ENCODE results near the gene LMOD2. TPM values are rescaled to one million over a fixed set of nuclear protein-coding genes. Genes with fewer than 3 reads are reported as not detected.

The LMOD2 gene
- total RNA-seq, 1 donor from 2014 or later, result not detected

DNA sequence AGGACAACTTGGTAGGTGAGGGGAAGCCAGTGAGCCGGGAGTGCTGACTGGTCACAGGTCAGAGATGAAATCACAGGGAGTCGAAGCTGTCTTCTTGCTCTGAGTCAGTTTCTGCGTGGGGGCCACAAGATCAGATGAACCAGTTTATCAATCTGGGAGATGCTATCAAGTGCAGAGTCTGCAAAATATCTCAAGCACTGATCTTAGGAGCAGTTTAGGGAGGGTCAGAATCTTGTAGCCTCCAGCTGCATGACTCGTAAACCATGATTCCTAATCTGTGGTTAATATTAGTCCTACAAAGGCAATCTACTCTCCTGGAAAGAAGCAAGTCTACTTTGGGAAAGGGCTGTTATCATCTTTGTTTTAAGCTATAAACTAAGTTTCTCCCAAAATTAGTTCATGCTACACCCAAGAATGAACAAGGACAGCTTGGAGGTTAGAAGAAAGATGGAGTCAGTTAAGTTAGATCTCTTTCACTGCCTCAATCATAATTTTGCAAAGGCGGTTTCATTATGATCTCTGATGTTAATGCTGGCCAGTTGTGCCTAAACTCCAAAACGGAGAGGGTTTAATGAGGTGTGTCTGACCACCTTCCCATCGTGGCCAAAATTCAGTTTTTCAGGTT lies 8.4 kb upstream of the LMOD2 start:
- TF ChIP-seq, protein P1, sequence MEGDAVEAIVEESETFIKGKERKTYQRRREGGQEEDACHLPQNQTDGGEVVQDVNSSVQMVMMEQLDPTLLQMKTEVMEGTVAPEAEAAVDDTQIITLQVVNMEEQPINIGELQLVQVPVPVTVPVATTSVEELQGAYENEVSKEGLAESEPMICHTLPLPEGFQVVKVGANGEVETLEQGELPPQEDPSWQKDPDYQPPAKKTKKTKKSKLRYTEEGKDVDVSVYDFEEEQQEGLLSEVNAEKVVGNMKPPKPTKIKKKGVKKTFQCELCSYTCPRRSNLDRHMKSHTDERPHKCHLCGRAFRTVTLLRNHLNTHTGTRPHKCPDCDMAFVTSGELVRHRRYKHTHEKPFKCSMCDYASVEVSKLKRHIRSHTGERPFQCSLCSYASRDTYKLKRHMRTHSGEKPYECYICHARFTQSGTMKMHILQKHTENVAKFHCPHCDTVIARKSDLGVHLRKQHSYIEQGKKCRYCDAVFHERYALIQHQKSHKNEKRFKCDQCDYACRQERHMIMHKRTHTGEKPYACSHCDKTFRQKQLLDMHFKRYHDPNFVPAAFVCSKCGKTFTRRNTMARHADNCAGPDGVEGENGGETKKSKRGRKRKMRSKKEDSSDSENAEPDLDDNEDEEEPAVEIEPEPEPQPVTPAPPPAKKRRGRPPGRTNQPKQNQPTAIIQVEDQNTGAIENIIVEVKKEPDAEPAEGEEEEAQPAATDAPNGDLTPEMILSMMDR (IDR thresholded peaks at IDR 0.05), result no peak
- POLR2A ChIA-PET, result no interaction called here
- Mint-ChIP-seq H3K27me3 (peaks cover 7% of the 10 kb centered on the region), H3K27ac (no peak overlapping the region), H3K36me3 (ENCODE audit: low read depth) (no peaks in the 10 kb centered on the region), H3K4me3 (no peak overlapping the region), H3K9me3 (no peaks in the 10 kb centered on the region), H3K4me1 (no peaks in the 10 kb centered on the region)
- intact Hi-C loops (cut with micrococcal nuclease), result no loop called here
- DNase-seq (no peak), ATAC-seq (ENCODE audit: low read depth) (no peak)
- CTCF ChIA-PET, result no interaction called here

DNA sequence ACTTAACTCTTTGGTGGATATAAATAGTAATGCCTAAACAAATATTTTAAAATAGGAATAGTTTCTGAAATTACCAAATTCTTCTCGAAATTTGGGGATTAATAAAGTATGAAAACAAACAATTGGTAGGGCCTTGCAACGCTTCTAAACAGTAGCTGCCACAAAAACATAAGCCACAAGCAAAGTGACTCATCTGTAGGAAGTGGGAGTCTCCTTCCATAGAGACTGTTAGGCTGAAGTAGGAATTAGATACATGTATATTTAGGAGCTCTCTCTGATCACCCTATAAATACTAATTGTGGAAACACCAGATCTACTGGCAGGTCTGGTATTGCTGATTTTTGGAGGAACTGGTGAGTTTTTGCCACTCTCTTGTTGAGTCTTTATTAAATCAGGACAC lies 5.7 kb upstream of the LMOD2 start:
- DNase-seq (no peak), ATAC-seq (ENCODE audit: low read depth) (no peak)
- intact Hi-C loops (cut with micrococcal nuclease), result no loop called here
- Mint-ChIP-seq H3K4me1 (no peaks in the 10 kb centered on the region), H3K36me3 (ENCODE audit: low read depth) (no peaks in the 10 kb centered on the region), H3K9me3 (no peaks in the 10 kb centered on the region), H3K27ac (no peak overlapping the region), H3K27me3 (peaks cover 4% of the 10 kb centered on the region), H3K4me3 (no peak overlapping the region)
- TF ChIP-seq, protein P1 (IDR thresholded peaks at IDR 0.05), result no peak
- ChIA-PET CTCF (no interaction called here), POLR2A (no interaction called here)

DNA sequence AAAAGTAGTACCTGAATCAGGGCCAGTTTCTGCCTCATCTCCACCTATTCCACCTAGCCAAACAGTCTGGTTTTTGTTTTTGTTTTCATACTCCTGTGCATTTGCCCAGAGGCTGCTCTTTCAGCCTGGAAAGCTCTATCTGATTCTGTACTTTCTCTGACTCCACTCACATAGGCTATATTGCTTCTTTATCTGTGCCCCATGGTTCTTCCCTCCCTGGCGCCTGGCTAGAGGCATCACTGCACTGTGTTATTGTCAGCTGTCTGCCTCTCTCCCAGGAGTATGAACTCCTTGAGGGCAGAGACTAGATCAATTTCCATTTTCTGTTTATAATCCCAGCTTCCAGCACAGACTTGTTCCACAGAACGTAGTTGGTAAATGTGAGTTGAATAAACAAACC lies 5.1 kb upstream of the LMOD2 start:
- ChIA-PET POLR2A (no interaction called here), CTCF (no interaction called here)
- H3K36me3 Mint-ChIP-seq (ENCODE audit: low read depth), result no peaks in the 10 kb centered on the region
- H3K9me3 Mint-ChIP-seq, result no peaks in the 10 kb centered on the region
- intact Hi-C loops (cut with micrococcal nuclease), result no loop called here
- H3K27ac Mint-ChIP-seq, result no peak overlapping the region
- no peak overlapping the region for H3K4me3 Mint-ChIP-seq
- H3K27me3 Mint-ChIP-seq, result peaks cover 4% of the 10 kb centered on the region
- ATAC-seq (ENCODE audit: low read depth) (no peak), DNase-seq (no peak)
- TF ChIP-seq, protein P1 (IDR thresholded peaks at IDR 0.05), result no peak
- no peaks in the 10 kb centered on the region for H3K4me1 Mint-ChIP-seq

DNA sequence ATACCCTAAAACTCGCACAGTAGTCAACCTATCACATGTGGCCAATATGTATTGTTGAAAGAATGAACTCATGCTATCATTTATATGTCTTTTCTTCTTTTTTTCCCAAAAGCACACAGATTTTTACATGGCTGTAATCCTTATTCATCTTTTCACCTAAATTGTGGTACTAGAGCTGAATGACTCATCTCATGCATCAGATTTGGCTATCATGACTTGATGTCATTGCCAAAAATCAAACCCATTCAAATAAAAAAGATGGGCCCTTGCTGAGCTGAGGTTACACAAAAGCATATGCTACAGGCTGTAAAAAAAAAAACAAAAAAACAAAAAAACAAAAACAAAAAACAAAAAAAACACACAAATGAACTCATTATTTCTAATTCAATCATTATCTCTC lies 3.3 kb upstream of the LMOD2 start:
- intact Hi-C loops (cut with micrococcal nuclease), result no loop called here
- no peak overlapping the region for H3K4me3 Mint-ChIP-seq
- TF ChIP-seq, protein P1 (IDR thresholded peaks at IDR 0.05), result no peak
- no peaks in the 10 kb centered on the region for H3K4me1 Mint-ChIP-seq
- ChIA-PET POLR2A (no interaction called here), CTCF (no interaction called here)
- H3K36me3 Mint-ChIP-seq (ENCODE audit: low read depth), result no peaks in the 10 kb centered on the region
- no peak overlapping the region for H3K27ac Mint-ChIP-seq
- DNase-seq (no peak), ATAC-seq (ENCODE audit: low read depth) (no peak)
- H3K9me3 Mint-ChIP-seq, result no peaks in the 10 kb centered on the region
- peaks cover 4% of the 10 kb centered on the region for H3K27me3 Mint-ChIP-seq

DNA sequence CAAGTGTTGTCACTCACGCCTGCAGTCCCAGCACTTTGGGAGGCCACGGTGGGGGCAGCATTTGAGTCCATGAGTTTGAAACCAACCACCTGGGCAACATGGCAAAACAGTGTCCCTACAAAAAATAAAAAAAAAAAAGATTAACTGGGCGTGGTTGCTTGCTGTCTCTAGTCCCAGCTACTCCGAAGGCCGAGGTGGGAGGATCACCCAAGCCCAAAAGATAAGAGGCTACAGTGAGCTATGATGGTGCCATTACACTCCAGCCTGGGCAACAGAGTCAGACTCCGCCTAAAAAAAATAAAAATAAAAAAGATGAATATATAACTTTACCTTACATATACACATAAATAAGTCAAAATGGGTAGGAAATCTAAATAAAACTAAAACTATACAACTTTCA lies 2.5 kb upstream of the LMOD2 start:
- Mint-ChIP-seq H3K27me3 (peaks cover 4% of the 10 kb centered on the region), H3K27ac (no peak overlapping the region), H3K9me3 (no peaks in the 10 kb centered on the region), H3K36me3 (ENCODE audit: low read depth) (no peaks in the 10 kb centered on the region), H3K4me1 (no peaks in the 10 kb centered on the region), H3K4me3 (no peak overlapping the region)
- DNase-seq (no peak), ATAC-seq (ENCODE audit: low read depth) (no peak)
- CTCF ChIA-PET, result no interaction called here
- intact Hi-C loops (cut with micrococcal nuclease), result no loop called here
- TF ChIP-seq, protein P1 (IDR thresholded peaks at IDR 0.05), result no peak
- POLR2A ChIA-PET, result no interaction called here
